ENCODE data around the gene KIAA0586.

GRCh38 chr14:58572473-58572853 is 144.9 kb downstream of the KIAA0586 start:
- TF ChIP-seq CTCF (IDR thresholded peaks at IDR 0.05) (no peak), POLR2A (IDR thresholded peaks at IDR 0.05) (no peak)

All from prostate gland (tissue), 2 donors.